Effector CD8-positive, alpha-beta T cell (primary cell): ENCODE data around the gene B3GAT3.
"Not testable (repeated sequence)": the region's sequence is repeated elsewhere in the genome, so short reads cannot be mapped to it uniquely, and the experiment has no call there.

ENCODE experiments used
- DNase-seq: peaks from one replicate; lab custom pipeline; 2025; lab: John Stamatoyannopoulos, UW

Gene B3GAT3

GRCh38 chr11:62645946-62646824 lies 24.4 kb upstream of the B3GAT3 start, which contains the start of gene GANAB:
GANAB (minus strand) TSS chr11:62646613; CDS start chr11:62646599, 14 bp downstream.
- DNase-seq: peak; percentile 99

GRCh38 chr11:62645671-62645945 lies 23.8 kb upstream of the B3GAT3 start:
- DNase-seq: no peak

DNA sequence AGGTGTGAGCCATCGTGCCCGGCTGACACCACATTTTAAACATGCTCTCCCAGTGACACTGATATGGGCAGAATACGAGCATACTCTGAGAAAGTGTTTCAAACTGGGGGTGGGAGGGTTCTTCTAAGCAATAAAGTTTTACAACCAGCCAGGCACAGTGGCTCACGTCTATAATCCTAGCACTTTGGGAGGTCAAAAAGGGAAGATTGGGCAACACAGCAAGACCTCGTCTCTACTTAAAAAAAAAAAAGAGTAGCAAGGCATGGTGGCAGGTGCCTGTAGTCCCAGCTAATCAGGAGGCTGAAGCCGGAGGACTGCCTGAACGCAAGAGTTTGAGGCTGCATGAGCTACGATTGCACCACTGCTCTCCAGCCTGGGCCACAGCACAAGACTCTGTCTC lies 22.4 kb upstream of the B3GAT3 start:
- no peak for DNase-seq

- no peak for DNase-seq
These were observed 10.7 kb upstream of the B3GAT3 start for GRCh38 chr11:62632492-62632891.

- DNase-seq: no peak
These were observed 5.9 kb upstream of the B3GAT3 start for GRCh38 chr11:62627713-62628112.

DNA sequence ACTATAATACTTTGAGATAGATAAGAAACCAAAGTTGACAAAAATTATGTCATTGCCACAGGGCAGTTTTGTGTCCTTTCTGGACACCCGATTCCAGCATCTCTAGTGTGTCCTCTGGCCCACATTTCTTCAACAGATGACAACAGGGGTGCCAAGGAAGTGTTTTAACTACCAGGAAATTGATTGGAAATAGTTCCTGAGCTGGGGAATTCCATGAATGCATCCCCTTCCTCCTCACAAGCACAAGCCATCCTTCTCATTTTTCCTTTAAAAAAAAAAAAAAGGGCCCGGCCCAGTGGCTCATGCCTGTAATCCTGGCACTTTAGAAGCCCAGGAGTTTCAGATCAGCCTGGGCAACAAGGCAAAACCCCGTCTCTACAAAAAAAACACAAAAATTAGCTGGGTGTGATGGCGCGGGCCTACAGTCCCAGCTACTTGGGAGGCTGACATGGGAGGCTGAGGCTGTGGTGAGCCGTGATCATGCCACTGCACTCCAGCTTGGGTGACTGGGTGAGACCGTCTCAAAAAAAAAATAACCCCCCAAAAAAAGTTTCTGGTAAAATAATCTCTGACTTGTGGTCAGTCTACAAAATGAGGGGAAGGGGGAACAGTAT lies 797 bp upstream of the B3GAT3 start:
- DNase-seq: no peak

DNA sequence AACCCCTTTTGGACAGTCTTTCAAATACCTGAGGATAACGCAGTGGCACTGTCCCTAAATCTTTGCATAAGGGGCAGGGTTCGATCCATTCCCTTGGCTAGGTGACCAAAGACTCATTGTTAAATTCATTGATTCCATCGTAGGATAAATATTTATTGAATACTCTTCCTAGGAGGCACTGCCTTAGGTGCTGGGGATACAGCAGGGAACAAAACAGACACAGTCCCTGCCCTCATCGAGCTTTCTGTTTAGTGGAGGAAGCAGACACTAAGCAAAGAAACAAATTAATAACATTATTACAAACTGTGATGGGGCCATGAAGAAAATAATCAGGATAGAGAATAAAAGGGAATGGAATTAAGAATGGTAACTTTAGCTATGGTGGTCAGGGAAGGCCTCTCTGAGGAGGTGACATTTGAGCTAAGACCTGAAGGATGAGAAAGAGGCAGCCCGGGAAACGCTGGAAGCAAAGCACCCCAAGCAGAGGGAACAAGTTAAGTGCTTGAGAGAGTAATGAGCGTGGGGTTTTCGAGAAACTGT lies 689 bp downstream of the B3GAT3 start:
- DNase-seq: no peak

DNA sequence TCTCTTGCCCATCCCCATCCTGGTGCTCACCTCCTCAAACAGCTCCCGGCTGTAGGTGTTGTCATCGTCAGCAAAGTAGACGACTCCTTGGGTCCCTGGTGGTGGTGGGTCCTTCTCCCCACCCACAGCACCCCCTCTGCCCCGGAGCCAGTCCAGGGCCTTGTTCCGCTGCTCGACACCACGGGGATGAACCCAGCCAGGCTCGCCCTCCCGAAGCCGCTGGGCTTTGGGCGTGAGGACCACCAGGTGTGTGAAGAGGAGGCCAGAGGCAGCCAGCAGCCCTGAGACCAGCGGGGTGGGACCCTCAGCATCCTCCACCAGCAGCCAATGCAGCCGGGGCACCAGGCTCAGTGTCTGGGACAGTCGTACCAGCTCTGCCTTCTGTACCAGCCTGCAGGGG lies 4.8 kb downstream of the B3GAT3 start:
- DNase-seq: not testable (repeated sequence)

GRCh38 chr11:62615521-62615920 lies 6.3 kb downstream of the B3GAT3 start:
- no peak for DNase-seq

DNA sequence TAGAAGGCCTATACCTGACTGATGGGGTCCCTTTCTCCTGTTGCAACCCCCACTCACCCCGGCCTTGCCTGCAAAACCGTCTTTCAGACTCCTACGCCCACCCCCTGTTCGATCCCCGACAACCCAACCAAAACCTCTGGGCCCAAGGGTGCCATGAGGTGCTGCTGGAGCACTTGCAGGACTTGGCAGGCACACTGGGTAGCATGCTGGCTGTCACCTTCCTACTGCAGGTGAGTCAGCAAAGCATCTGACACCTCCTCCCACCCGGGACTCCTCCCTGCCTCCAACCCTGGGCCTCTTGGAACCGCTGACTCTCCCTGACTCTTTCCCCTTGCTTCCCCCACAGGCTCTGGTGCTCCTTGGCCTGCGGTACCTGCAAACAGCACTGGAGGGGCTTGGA lies 7.5 kb downstream of the B3GAT3 start:
- DNase-seq: no peak

DNA sequence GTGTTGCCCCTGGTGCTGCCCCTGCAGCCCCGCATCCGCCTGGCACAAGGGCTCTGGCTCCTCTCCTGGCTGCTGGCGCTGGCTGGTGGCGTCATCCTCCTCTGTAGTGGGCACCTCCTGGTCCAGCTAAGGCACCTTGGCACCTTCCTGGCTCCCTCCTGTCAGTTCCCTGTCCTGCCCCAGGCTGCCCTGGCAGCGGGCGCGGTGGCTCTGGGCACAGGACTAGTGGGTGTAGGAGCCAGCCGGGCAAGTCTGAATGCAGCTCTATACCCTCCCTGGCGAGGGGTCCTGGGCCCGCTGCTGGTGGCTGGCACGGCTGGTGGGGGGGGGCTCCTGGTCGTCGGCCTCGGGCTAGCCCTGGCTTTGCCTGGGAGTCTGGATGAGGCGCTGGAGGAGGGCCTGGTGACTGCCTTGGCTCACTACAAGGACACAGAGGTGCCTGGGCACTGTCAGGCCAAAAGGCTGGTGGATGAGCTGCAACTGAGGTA lies 8.5 kb downstream of the B3GAT3 start:
- DNase-seq: no peak

DNA sequence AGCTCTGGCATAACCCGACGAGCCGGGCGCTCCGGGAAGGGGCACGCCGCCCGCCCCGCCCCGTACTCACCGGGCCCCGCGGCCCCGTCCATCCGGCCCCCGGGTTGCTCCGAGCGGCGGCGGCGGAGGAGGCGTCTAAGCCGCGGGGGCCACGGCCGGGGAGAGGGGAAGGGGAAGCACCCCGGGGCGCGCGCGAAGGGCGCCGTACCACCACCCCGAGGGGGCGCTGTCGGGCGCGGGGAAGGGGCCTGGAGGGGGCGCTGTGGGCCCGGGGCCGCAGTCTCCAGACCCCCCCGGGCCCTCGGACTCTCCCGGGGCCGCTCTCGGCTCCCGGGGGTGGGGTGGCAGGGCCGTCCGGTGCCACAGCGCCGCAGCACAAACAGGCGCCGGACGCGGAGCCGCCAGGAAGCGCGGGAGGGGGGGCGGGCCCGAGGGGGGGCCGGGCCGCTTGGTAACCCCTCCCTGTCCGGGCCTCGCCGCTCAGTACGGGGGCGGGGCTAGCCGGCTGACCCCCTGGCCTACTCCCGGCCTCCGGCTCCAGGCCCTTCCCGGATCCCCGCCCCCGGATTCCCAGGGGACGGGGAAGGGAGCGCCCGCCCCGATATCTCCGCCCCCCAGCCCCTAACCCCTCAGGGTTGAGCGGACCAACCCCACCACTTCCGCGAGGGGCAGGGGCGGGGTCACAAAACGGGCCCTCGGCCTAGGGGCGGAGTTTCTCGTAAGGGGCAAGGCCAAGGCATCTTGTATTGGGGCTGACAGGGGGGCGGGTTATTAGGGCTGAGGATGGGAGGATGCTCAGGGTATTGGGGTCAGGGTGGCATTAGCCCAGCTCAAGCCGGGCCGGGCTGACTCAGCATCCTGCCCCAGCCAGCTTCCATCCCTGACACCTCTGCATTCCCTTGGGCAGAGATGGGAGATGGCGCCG lies 9.2 kb downstream of the B3GAT3 start, which contains the start of the genes EML3 and ROM1:
EML3 (minus strand) TSS at position 410 of the 925 bp plus-strand sequence; CDS start at position 92, 318 bp downstream.
ROM1 (plus strand) TSS at position 892 of the 925 bp plus-strand sequence; CDS start at position 917, 25 bp downstream.
- DNase-seq: peak; percentile 79

- peak; percentile 61 for DNase-seq
These were observed 10.0 kb downstream of the B3GAT3 start for GRCh38 chr11:62611705-62612365.

DNA sequence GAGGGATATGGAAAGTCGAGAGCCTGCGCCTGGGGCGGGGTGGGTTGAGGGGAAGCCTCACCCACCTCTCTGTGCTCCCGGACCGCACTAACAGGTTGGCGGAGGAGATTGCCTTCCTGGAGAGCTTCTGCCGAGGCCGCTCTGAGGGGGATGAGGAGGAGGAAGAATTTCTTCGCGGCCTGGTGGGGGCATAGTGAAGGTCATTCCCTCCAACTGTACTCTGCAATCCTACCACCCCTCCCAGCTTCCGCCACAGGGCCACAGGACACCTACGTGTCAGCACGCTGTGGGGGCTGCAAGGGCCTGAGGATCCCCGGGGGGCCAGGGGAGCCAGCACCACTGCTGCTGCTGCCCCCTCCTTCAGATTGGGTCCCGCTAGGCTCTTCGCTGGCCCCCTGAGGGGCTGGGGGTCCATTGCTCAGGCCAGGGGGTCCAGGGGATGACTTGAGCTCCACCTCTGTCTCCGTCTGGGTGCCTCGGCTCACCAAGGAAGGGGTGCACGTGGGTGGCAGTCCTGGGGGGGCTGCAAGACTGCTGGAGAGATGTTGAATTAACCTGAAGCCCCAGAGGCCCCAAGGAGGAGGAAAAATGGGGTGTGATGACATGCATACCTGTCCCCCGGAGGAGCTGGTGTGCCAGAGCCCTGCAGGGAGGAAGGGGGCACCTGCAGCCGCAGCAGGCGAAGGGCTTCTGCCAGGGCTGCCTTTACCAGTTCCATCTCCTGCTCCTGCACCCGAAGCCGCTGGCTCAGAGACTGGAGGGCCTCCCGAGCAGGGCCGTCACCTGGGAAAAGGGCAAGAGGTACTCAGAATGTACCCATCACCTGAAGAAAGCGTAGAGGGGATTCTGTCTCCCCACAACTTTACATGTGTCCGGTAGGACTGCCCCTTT lies 10.7 kb downstream of the B3GAT3 start:
- DNase-seq: no peak

GRCh38 chr11:62610403-62610802 lies 11.4 kb downstream of the B3GAT3 start:
- no peak for DNase-seq

DNA sequence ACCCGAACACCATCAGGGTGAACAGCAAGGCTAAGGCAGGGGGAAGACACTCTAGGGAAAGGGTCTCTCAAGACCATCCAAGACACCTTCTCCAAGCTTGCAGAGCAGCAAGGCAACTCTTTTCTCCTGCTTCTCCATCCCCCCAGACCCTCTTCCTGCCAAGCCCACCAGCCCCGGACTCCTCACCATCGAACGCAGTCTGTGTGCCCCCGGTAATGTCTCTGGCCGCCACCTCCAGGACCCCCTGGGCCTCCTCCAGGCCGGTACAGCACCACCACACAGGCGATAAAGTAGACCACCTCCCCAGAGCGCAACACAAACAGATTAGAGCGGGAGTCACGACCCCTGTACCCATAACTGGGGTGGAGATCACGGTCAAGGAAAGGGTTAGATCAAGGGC lies 13.0 kb downstream of the B3GAT3 start:
- DNase-seq: no peak

GRCh38 chr11:62607714-62608113 lies 14.1 kb downstream of the B3GAT3 start:
- no peak for DNase-seq

GRCh38 chr11:62605902-62606301 lies 15.9 kb downstream of the B3GAT3 start:
- no peak for DNase-seq

DNA sequence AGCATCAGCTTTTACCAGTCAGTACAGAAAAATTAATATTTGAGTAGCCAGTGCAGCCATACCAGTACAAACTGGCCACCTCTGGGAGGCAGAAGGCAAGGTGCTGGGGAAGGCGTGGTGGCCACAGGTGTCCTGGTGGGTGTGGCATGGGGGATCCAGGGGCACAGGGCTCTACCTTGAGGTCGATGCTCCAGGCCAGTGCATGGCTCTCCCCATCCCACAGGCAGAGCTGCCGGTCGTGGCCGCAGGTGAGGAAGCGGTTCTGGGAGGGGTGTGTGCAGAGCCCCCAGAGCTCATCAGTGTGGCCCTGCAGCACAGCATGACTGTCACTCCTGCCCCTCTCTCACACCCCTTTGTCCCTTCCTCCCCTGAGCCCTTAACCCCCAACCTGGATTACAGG lies 16.3 kb downstream of the B3GAT3 start:
- no peak for DNase-seq

- no peak for DNase-seq
These were observed 17.2 kb downstream of the B3GAT3 start for GRCh38 chr11:62604460-62605120.
